A172 (cell line): Measurements from ENCODE around the gene RGS9. TPM values are rescaled to one million over a fixed set of nuclear protein-coding genes. Genes with fewer than 3 reads are reported as not detected.
"Not testable (repeated sequence)": the region's sequence is repeated elsewhere in the genome, so short reads cannot be mapped to it uniquely, and the experiment has no call there.

Experiments used
- DNase-seq: peaks from one replicate; pipeline ENCODE4 v3.0.0-alpha.2; 2015; ENCODE audit warnings: low spot score
- total RNA-seq: library from RNA; depleted of rRNA; stranded (reverse); fragments of >200 nt; shearing (Covaris generic); gene quantifications from 2 replicates; pipeline ENCODE4 v1.2.3, GENCODE V29; 2014; rRNA removed

Gene RGS9
- total RNA-seq: 0.28 and 2.0 TPM in 2 replicates

DNA sequence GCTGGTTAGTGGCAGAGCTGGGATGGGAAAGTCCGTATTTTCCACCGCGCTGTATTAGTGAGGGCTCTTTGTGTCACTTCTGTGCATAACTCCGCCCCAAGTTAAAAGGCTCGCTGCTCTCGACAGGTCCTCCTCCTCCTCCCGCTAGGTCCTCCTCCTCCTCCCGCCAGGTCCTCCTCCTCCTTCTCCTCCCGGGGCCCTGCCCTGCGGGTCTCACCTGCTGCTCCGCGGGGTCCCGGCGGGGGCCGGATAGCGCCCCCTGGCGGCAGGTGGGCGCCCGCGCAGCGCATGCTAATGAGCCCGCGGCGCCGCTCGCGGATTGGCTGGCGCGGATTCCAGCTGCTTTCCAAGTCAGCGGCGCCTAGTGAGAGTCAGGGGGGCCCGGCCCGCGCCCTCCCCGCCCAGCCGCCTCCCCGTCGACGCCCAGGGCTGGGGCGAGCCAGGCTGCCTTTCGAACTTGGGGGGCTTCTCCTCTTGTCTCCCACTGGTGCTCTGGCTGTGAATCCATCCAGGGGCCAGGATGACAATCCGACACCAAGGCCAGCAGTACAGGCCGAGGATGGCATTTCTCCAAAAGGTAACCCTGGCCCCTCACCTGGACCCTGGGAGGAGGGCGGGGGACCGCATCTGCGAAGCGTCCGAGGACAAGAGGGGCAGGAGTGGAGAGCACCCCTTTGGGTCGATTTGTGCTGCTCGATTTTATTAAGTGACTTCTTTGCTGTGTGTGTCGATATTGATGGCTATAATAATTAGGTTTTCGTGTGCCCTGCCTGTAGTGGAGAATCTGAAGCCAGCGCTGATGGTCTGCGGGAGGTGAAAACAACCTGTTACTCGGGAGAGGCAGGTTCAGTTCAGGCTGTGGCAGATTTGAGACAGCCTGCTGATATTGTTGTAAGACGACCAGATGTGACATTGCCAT, at the start of gene RGS9:
Gene RGS9, plus strand, starts transcription at position 350 of the 919 bp plus-strand sequence. Its CDS starts 171 bp downstream, at position 521.
- DNase-seq: peak; percentile 48

DNA sequence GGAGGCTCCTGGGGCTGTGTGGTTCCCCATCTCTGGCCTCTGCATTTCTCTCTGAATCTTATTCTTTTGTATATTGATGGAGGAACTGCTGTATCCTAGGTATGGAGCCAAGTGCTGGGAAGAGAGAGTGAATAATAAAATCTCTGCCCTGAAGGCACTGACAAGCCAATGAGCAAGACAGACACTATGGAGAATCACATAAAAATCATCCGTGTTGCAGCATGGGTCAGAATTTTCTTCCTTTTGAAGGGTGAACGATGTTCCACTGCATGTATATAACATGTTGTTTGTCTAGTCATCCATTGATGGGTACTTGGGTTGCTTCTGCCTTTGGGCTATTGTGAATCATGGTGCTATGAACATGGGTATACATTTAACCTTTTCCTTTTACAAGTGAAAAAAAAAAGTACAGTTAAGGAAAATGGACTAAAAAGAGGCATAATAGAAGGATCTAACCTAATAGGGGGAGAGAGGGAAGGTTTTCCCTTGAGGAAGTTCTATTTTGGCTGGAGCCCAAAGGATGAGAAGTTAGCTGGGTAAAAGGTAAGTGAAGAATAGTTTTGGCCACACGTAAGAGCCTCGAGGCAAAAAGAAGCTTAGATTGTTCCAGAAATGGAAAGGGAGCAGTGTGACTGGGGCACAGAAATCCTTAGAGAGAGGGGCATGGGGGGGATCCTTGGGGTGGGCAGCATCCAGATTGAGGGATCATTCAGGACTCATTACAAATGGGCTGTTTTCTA, 48.4 kb upstream of the RGS9 start:
- no peak for DNase-seq

DNA sequence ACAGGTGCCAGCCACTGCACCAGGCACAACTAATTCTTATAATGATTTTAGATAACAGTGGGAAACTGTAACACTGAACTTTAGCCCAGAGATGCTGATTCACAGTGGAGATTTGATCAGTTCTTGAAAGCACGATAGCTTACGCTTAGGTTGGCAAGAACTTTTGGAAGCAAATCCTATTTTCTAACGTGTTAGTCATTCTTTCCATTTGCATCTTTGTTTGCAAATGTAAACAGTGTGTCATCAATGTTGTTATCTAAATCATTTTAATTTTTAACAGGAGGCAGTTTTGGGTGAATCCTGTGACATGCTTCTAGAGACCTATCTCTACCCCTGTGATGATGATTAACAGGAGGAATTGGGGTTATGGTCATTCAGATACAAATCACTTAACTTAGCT, 44.9 kb upstream of the RGS9 start:
- DNase-seq: no peak

GRCh38 chr17:65092721-65093356, 44.3 kb upstream of the RGS9 start:
- not testable (repeated sequence) for DNase-seq

- DNase-seq: no peak
These were observed 43.2 kb upstream of the RGS9 start for GRCh38 chr17:65093930-65094329.

DNA sequence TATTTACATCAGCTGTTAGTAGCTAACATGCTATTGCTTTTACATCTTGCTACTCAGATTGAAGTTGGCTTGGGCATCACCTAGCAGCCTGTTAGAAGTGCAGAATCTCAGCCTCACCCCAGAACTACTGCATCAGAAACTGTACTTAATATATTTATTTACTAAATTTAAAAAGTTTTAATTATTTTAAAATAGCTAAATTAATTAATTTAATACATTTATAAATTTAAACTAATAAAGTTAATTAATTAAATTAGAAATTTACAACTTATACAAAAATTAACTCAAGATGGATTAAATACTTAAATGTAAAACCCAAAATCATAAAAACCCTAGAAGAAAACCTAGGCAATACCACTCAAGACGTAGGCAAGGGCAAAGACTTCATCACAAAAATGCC, 41.7 kb upstream of the RGS9 start:
- DNase-seq: no peak

DNA sequence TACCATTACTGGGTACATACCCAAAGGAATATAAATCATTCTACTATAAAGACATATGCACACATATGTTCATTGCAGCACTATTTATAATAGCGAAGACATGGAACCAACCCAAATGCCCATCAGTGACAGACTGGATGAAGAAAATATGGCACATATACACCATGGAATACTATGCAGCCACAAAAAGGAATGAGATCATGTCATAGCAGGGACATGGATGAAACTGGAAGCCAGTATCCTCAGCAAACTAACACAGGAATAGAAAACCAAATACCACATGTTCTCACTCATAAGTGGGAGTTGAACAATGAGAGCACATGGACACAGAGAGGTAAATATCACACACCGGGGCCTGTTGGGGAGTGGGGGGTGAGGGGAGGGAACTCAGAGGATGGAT, 40.8 kb upstream of the RGS9 start:
- not testable (repeated sequence) for DNase-seq

DNA sequence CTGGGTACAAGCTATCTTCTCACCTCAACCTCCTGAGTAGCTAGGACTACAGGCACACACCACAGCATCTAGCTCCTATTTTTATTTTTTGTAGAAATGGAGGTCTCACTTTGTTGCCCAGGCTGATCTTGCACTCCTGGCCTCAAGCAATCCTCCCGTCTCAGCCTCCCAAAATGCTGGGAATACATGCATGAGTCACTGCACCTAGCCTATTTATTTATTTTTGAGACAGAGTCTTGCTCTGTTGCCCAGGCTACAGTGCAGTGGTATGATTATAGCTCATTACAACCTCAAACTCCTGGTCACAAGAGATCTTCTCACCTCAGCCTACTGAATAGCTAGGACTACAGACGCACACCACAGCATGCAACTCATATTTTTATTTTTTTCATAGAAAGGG, 40.1 kb upstream of the RGS9 start:
- DNase-seq: no peak

DNA sequence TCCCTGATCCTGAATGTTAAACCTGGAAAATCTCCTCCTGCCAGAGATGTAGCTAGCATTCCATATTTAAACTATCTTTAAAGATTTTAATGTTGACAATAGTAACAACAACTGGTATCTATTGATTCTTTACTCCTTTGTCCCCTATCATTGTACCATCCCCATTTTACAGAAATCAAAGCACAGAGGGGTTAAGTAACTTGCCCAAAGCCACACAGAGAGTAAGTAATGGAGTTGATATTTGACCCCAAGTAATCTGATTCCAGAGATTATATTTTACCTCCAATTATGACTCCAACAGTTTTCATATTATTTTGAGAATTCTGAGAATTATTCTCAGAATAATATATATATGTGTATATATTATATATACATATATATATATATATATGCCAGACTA, 37.7 kb upstream of the RGS9 start:
- DNase-seq: no peak

DNA sequence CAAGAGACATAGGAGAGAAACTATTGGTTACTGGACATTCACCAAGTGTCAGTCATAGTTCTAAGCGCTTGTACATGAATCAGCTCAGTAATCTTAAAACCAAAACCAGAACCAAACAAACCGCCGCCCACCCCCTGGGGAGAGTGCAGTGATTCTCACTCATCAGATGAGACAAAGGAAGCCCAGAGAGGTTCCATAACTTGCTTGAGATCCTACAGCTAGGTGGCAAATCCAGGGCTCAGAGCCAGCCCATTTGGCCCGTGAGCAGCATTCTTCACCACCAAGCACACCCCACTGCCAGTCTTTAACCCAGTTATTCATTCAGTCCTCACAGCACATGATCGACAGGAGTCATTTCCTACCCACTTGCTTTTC, 37.2 kb upstream of the RGS9 start:
- peak; percentile 90 for DNase-seq

DNA sequence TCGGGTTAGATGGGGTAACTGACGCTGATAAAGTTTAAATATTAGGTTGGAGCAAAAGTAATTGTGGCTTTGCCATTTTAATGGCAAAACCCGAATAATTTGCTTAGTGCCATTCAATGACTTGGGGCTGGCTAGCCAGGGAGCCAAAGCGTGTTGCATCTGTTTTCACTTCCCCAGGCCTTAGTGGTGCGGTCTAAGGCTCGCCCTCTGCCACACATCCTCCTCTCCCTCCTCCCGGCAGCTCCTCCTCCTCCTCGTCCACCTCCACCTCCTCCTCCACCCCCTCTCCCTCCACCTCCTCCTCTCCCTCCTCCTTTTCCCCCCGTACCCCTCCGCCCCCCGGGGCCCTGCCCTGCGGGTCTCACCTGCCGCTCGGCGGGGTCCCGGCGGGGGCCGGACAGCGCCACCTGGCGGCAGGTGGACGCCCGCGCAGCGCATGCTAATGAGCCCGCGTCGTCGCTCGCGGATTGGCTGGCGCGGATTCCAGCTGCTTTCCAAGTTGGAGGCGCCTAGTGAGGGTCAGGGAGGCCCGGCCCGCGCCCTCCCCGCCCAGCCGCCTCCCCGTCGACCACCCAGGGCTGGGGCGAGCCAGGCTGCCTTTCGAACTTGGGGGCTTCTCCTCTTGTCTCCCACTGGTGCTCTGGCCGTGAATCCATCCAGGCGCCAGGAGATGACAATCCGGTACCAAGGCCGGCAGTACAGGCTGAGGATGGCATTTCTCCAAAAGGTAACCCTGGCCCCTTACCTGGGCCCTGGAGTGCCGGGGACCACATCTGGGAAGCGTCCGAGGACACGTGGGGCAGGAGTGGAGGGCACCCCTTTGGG, 36.6 kb upstream of the RGS9 start:
- peak; percentile 72 for DNase-seq

DNA sequence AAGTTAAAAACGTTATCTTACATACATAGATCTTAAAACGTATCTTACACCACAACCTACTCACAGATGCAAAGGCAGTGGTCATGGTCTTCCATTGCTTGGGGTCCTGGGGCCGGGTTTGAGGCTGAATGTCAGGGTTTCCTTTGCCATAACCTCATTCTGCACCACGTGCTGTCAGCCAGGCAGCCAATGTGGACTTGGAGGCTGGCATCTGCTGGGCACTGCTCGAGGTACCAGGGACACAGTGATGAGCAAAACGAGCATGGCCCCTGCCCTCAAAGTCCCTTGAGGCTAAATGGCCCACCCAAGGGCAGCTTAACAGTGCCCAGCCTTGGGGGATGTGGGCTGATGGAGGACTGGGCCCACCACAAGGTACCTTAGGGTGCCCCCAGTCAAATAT, 35.8 kb upstream of the RGS9 start:
- no peak for DNase-seq

- DNase-seq: no peak
These were observed 34.9 kb upstream of the RGS9 start for GRCh38 chr17:65102235-65102634.

DNA sequence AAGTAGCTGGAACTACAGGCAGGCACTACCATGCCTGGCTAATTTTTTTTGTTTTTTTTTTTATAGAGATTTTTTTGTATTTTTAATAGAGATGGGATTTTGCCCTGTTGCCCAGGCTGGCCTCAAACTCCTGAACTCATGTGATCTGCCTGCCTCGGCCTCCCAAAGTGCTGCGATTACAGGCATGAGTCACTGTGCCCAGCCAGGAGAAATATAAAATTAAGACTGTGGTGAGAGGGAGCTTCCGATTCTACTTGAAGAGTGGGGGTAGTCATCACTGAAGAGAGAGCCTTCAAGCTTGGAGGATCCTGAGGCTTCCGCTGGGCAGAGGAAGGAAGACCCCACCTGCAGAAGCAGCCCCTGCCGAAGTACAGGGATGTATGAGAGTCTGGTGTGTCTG, 34.4 kb upstream of the RGS9 start:
- peak; percentile 62 for DNase-seq

DNA sequence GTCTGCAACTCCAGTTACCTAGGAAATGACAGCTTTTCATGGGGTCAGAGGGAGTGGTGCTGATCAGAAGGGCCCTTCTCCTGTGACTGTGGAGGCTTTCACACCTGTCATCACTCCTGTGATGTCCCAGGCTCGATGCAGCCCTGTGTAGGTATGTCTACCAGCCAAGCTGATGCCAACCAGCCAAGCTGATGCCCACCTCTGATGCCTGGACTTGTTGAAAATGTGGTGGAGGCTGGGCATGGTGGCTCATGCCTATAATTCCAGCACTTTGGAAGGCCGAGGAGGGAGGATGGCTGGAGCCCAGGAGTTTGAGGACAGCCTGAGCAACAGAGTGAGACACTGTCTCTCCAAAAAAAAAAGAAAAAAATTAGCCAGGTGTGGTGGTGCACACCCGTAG, 33.7 kb upstream of the RGS9 start:
- DNase-seq: no peak

DNA sequence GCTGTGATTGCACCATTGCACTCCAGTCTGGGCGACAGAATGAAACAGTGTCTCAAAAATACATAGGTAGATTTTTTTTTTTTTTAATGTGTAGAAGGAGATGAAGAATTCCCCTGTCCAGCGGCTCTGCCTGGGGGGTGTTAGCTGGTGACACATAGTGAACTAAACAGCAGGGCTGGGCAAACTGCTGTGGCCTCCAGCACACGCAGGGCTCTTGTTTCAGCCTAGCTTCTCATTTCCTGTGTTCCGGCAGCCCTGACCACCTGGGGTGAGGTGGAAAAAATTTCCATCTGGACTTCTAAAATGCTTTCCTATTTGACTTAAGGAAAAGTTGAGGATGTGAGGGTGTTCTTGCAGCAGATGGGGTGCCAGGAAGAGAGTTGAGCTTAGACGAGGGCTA, 33.3 kb upstream of the RGS9 start:
- peak; percentile 79 for DNase-seq

DNA sequence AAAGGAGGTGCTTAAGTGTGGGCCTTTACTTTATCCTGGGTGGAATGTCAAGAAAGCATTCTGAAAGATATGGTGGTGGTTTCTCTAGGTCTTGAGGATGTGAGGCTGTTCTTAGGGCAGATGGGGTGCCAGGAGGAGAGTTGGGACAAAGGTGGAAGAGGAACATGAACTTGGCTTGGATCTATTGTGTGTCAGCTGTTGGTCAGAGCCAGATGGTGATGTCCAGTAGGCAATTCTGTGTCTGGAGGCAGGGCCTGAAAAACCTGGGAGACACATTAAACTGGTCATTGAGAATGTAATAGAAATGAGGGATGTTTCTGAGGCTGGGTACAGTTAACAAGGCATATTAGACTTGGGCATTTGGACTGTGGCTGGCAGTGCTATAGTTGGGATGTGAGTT, 32.6 kb upstream of the RGS9 start:
- DNase-seq: no peak

DNA sequence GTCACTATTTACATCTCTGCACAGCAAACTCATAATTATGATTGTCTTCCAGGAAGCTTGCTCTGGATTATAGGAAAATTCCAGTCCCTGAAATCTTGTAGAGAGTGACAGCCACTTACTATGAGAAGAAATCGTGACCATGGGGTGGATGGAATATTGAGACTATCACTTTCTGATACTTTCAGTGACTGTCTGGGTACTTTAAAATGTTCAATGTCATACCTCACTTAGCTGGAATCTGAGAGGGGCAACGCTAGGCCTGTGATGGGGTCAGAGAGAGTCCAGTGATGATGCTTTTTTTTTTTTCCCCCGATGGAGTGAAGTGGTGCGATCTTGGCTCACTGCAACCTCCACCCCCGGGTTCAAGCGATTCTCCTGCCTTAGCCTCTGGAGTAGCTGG, 32.2 kb upstream of the RGS9 start:
- DNase-seq: no peak

DNA sequence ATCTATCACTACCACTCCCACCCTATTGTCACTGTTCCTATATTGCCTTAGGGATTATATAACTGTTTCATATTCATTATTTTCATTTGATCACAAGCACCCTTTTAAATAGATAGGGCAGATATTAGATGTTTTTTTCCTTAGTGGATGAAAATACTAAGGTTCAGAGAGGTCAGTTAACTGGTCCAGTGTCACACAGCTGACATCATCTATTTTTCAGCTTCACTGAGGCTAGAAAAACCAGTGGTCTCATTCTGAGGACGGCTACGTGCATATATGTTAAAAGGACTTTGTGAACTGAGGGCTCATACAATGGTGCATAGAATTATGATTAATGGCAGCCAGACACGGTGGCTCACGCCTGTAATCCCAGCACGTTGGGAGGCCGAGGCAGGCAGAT, 29.0 kb upstream of the RGS9 start:
- no peak for DNase-seq

GRCh38 chr17:65109543-65109942, 27.6 kb upstream of the RGS9 start:
- no peak for DNase-seq

DNA sequence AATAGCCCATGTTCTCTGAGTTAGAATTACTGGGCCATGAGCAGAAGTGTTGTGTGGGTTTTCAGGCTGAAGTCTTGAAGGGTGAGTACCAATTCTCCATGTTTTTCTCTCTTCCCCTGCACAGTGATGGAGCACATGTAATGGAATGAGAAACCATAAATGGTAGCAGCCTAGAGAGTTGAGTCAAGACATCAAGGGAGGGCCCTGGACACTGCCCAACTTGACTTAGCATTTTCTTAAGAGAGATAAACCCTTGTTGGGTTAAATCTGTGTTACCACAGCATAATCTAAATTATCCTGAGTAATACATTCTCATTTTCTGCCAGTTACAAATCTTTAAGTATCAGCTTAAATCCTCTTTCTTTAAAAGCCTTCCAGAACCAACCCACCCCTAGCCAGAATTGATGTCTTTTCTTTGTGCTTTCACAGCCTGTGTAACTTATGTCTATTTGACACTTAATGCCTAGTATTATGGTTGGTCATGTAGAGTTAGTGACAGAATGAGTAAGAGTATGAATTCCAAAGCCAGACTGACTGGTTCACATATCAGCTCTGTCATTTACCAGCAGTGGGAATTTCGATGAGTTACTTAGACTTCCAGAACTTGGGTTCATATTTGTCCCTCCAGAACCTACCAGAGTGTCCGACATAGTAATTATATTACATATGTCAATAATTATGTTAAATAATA, 27.0 kb upstream of the RGS9 start:
- peak; percentile 18 for DNase-seq
